Body of pancreas (tissue), 4 donors: ENCODE measurements around the gene PTPRN2.

Source experiments
- POLR2A ChIP-seq, 3 donors: fragments of 450-650 bp; IDR thresholded peaks; one replicate each; pipeline ENCODE4 v1.6.1; 2016; ENCODE audit warnings: antibody characterized with exemption in 3 of 3, mild to moderate bottlenecking in 2 of 3
- TF ChIP-seq, protein P1 (sequence below), 7 experiments: fragments of 450-650 bp in 4 of 7; fragments of 200-600 bp in 3 of 7; sonication (generic) in 3 of 7; IDR thresholded peaks; one replicate each; pipeline ENCODE4 v1.5.1; 2016 to 2019; ENCODE audit warnings: antibody characterized with exemption in 7 of 7

DNA sequence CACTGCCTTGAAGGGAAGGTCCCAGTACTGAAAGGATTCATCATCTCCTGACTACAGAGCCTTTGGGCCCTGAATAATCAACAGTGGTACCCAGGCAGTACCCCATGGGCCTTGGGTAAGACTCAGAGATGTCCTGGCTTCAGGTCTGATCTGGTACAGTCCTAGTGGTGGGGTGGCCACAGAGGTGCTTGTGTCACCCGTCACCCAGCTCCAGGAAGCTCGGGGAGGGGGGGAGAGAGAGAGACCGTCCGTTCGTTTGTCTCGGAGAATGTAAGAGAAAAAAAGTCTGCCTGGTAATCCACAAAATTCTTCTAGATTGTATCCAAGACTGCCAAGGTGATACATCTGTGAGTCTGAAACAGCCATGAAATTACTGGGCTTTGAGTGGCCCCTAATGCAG is 381.3 kb downstream of the PTPRN2 start:
- TF ChIP-seq, protein P1, sequence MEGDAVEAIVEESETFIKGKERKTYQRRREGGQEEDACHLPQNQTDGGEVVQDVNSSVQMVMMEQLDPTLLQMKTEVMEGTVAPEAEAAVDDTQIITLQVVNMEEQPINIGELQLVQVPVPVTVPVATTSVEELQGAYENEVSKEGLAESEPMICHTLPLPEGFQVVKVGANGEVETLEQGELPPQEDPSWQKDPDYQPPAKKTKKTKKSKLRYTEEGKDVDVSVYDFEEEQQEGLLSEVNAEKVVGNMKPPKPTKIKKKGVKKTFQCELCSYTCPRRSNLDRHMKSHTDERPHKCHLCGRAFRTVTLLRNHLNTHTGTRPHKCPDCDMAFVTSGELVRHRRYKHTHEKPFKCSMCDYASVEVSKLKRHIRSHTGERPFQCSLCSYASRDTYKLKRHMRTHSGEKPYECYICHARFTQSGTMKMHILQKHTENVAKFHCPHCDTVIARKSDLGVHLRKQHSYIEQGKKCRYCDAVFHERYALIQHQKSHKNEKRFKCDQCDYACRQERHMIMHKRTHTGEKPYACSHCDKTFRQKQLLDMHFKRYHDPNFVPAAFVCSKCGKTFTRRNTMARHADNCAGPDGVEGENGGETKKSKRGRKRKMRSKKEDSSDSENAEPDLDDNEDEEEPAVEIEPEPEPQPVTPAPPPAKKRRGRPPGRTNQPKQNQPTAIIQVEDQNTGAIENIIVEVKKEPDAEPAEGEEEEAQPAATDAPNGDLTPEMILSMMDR (IDR thresholded peaks at IDR 0.05) = no peak
- no peak for TF ChIP-seq POLR2A (IDR thresholded peaks at IDR 0.05)
